CD4-positive, alpha-beta T cell (primary cell): Measurements from ENCODE around the gene PTPRK. TPM values are rescaled to one million over a fixed set of nuclear protein-coding genes. Genes with fewer than 3 reads are reported as not detected.

Experiments
- ATAC-seq: fragments of 200-7000 bp; cut with Tn5 transposase; one replicate; pipeline ENCODE4 v1.10.0; 2022; ENCODE audit warnings: mild to moderate bottlenecking; ENCODE audit not compliant: poor library complexity
- CTCF ChIA-PET: fragments of 350-600 bp; sonication (Branson Sonifier 250); formaldehyde crosslinking; loops from one replicate; lab custom pipeline; 2021; ENCODE audit warnings: antibody characterized with exemption, inconsistent platforms; lab: Charles Lee
- POLR2A ChIA-PET: fragments of 350-600 bp; sonication (Branson Sonifier 250); formaldehyde crosslinking; loops from one replicate; lab custom pipeline; 2021; ENCODE audit warnings: antibody characterized with exemption, inconsistent platforms; lab: Charles Lee
- DNase-seq, 14 experiments: peaks; one replicate each; pipeline ENCODE4 v3.0.0-alpha.2; 2013 to 2020; ENCODE audit warnings: mixed read lengths in 2 of 14
- H3K27ac ChIP-seq, 2 donors: one replicate each; pipeline versions ENCODE4 v1.5.1 to v1.7.0; 2013; ENCODE audit warnings: low read length in 2 of 2, low read depth in 1 of 2, mild to moderate bottlenecking in 1 of 2
- H3K27me3 ChIP-seq, 2 experiments: 1 replicate in 1 of 2; 2 replicates in 1 of 2; pipeline versions ENCODE4 v1.6.1 to v1.7.0; 2013; ENCODE audit warnings: low read length in 2 of 2, control low read depth in 1 of 2, mild to moderate bottlenecking in 1 of 2, moderate library complexity in 1 of 2; ENCODE audit not compliant: insufficient read depth in 2 of 2, control insufficient read depth in 1 of 2
- H3K36me3 ChIP-seq: one replicate; pipeline ENCODE4 v1.6.1; 2013; ENCODE audit warnings: low read length, control low read depth; ENCODE audit not compliant: insufficient read depth
- H3K4me1 ChIP-seq: one replicate; pipeline ENCODE4 v1.6.1; 2013; ENCODE audit warnings: low read length, control low read depth; ENCODE audit not compliant: insufficient read depth
- H3K4me3 ChIP-seq: one replicate; pipeline ENCODE4 v1.5.1; 2013; ENCODE audit warnings: mild to moderate bottlenecking, low read length, moderate library complexity
- H3K9me3 ChIP-seq, 2 experiments: 1 replicate in 1 of 2; 2 replicates in 1 of 2; pipeline versions ENCODE4 v1.6.1 to v1.7.0; 2013; ENCODE audit warnings: low read length in 2 of 2, mild to moderate bottlenecking in 2 of 2, control low read depth in 1 of 2, moderate library complexity in 1 of 2; ENCODE audit not compliant: control insufficient read depth in 1 of 2, insufficient read depth in 1 of 2
- H3K27ac Mint-ChIP-seq: one replicate; pipeline ENCODE4 v1.8.0; 2020; ENCODE audit warnings: mixed read lengths
- H3K27me3 Mint-ChIP-seq: one replicate; pipeline ENCODE4 v1.8.0; 2021; ENCODE audit warnings: mixed read lengths
- H3K36me3 Mint-ChIP-seq: one replicate; pipeline ENCODE4 v1.8.0; 2021; ENCODE audit warnings: low read depth, mixed read lengths
- H3K4me1 Mint-ChIP-seq: one replicate; pipeline ENCODE4 v1.8.0; 2021; ENCODE audit warnings: low read depth, mixed read lengths
- H3K4me3 Mint-ChIP-seq: one replicate; pipeline ENCODE4 v1.8.0; 2020; ENCODE audit warnings: mild to moderate bottlenecking, mixed read lengths
- H3K9me3 Mint-ChIP-seq: one replicate; pipeline ENCODE4 v1.8.0; 2020; ENCODE audit warnings: mixed read lengths
- CTCF ChIP-seq: fragments of 200-600 bp; IDR thresholded peaks from one replicate; pipeline ENCODE4 v1.8.0; 2022; ENCODE audit warnings: antibody characterized with exemption, mild to moderate bottlenecking
- intact Hi-C, 2 experiments: fragments of 100-400 bp; cut with DNase I in 1 of 2; cut with micrococcal nuclease in 1 of 2; formaldehyde crosslinking; loops; one replicate each; pipeline versions ENCODE4 v1.15.1 to v1.9.0; 2023 to 2025; cut with DNase I, micrococcal nuclease
- total RNA-seq, 174 experiments: library from RNA in 2 of 174; stranded (reverse) in 2 of 174; gene quantifications; one replicate each; pipeline ENCODE4 v1.2.3 and lab custom pipeline; 2021 to 2026

PTPRK gene
- total RNA-seq, 2 experiments from 2014 or later, result 8.4 to 10.3 TPM

DNA sequence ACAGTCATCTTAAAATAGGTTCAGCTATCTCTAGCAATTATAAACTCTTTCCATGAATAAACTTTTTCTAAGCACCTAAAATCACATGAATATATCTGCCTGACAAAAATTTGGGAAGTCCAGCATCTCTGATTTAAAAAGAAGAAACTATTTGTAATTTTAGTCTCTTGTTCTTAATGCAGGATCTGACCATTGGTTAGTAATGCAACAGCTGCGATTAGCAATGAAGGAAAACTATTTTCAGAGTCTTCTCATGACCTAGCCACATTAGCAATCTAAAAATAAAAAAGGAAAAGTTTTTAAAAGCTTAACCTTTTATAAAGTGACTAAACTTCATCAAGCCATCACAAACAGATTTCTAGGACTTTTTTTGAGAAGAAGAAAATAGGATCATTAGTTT lies 97.5 kb downstream of the PTPRK start:
- ChIA-PET CTCF (no interaction called here), POLR2A (interaction anchor here (1.2 kb wide), 1 partner anchor 19 kb away, joined by 3 read pairs; no protein-coding TSS in a partner anchor)
- TF ChIP-seq CTCF, result no peak
- H3K4me1 Mint-ChIP-seq, result no peaks in the 10 kb centered on the region
- no peaks in the 10 kb centered on the region for H3K36me3 Mint-ChIP-seq
- no peaks in the 10 kb centered on the region for H3K27me3 ChIP-seq
- peaks cover 4% of the 10 kb centered on the region for H3K9me3 Mint-ChIP-seq
- H3K4me3 ChIP-seq, result no peak overlapping the region
- no peaks in the 10 kb centered on the region for H3K27me3 Mint-ChIP-seq
- H3K9me3 ChIP-seq, result peaks cover 4 to 9% of the 10 kb centered on the region in 2 experiments
- intact Hi-C loops, result no loop called here
- H3K27ac Mint-ChIP-seq, result no peak overlapping the region
- no peaks in the 10 kb centered on the region for H3K36me3 ChIP-seq
- H3K4me1 ChIP-seq, result no peaks in the 10 kb centered on the region
- no peak overlapping the region for H3K4me3 Mint-ChIP-seq
- DNase-seq (no peak), ATAC-seq (no peak)
- H3K27ac ChIP-seq, result no peak overlapping the region

DNA sequence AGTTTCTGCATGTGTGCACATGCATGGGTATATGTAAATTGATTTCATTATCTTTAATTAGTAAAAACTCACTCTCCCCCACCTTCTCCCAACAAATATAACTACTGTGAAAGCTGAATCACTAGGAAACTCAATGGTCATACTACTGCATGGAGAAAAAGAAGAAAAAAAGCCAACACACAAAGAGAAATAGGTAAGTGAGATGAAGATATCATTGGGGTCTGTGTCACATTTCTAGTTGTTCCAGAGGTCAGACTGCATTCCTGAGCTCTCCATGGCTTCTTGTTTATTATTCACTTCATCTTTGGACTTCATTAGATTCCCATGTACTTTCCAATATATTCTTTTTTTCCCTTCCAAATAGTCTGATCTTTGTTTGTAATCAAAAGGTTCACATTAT lies 98.2 kb downstream of the PTPRK start:
- Mint-ChIP-seq H3K4me3 (no peak overlapping the region), H3K27ac (no peak overlapping the region), H3K36me3 (no peaks in the 10 kb centered on the region), H3K9me3 (peaks cover 4% of the 10 kb centered on the region), H3K4me1 (no peaks in the 10 kb centered on the region), H3K27me3 (no peaks in the 10 kb centered on the region)
- POLR2A ChIA-PET, result interaction anchor here (1.2 kb wide), 1 partner anchor 18 kb away, joined by 3 read pairs; no protein-coding TSS in a partner anchor
- H3K4me1 ChIP-seq, result no peaks in the 10 kb centered on the region
- intact Hi-C loops, result no loop called here
- H3K9me3 ChIP-seq, result peaks cover 4 to 9% of the 10 kb centered on the region in 2 experiments
- no peaks in the 10 kb centered on the region for H3K27me3 ChIP-seq
- no peaks in the 10 kb centered on the region for H3K36me3 ChIP-seq
- no peak for DNase-seq
- no peak overlapping the region for H3K27ac ChIP-seq
- TF ChIP-seq CTCF, result no peak
- CTCF ChIA-PET, result no interaction called here
- no peak overlapping the region for H3K4me3 ChIP-seq
- ATAC-seq, result no peak

DNA sequence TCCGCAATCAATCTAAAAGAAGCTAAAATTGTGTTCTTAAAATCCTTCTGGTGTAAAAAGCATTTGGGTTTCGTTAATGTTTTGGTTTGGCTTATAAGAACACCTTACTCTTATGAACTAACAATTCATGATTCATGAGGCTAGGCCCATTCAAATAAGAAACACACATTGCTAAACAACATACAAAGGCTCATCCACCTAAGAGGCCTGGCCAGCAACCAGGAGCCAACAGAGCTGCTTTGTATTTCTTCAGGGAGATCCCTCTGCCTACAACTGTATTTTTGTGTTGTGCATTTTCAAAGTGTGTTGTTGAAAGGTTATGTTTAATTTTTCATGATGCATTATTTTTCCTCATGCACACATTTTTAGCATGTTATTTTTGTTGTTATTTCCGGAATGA lies 98.6 kb downstream of the PTPRK start:
- Histone ChIP-seq H3K9me3 (peaks cover 4 to 9% of the 10 kb centered on the region in 2 experiments), H3K27me3 (no peaks in the 10 kb centered on the region), H3K4me1 (no peaks in the 10 kb centered on the region), H3K4me3 (no peak overlapping the region), H3K27ac (no peak overlapping the region), H3K36me3 (no peaks in the 10 kb centered on the region)
- ChIA-PET POLR2A (no interaction called here), CTCF (no interaction called here)
- Mint-ChIP-seq H3K27me3 (no peaks in the 10 kb centered on the region), H3K4me3 (no peak overlapping the region), H3K27ac (no peak overlapping the region), H3K9me3 (peaks cover 4% of the 10 kb centered on the region), H3K36me3 (no peaks in the 10 kb centered on the region), H3K4me1 (no peaks in the 10 kb centered on the region)
- no peak for TF ChIP-seq CTCF
- DNase-seq (no peak), ATAC-seq (no peak)
- intact Hi-C loops, result no loop called here
